ENCODE measurements around the gene TMF1. TPM values are rescaled to one million over a fixed set of nuclear protein-coding genes. Genes with fewer than 3 reads are reported as not detected.

The TMF1 gene
- total and polyA plus RNA-seq, 10 of the 15 experiments (the other 5 are each of a cell fraction or from before 2014, with no cell fraction given), result 7.1 to 24.5 (median 18.6) TPM

GRCh38 chr3:69096299-69096698 lies 44.2 kb upstream of the TMF1 start:
- intact Hi-C loops (cut with micrococcal nuclease; ENCODE audit: unreplicated experiment) (no loop called here), in situ Hi-C loops (cut with MboI) (no loop called here)
- FAIRE-seq (no peak), ATAC-seq (no peak), DNase-seq (ENCODE audit: low read depth, low spot score) (no peak)
- Histone ChIP-seq H3K4me1 (ENCODE audit: control insufficient read depth, insufficient read depth, low read length) (peaks cover 36% of the 10 kb centered on the region), H4K20me1 (ENCODE audit: control insufficient read depth, insufficient read depth) (no peaks in the 10 kb centered on the region), H3K4me3 (peak overlapping the region; percentile 45; the same call in 1 of the 2 replicates), H3K9me3 (replicated peaks; ENCODE audit: control insufficient read depth, insufficient read depth, low read length) (no peaks in the 10 kb centered on the region), H2AFZ (ENCODE audit: control insufficient read depth, low read depth, low read length) (no peak overlapping the region), H3K27ac (ENCODE audit: control insufficient read depth, insufficient read depth) (peak overlapping the region; percentile 53), H3K4me2 (ENCODE audit: control insufficient read depth, insufficient read depth) (0 out of 2 replicates have a peak overlapping the region, but pooled peaks have one; percentile 79), H3K9ac (ENCODE audit: control insufficient read depth, insufficient read depth, low read length) (no peak overlapping the region), H3K36me3 (ENCODE audit: control insufficient read depth in 2 of 2, insufficient read depth in 2 of 2, low read length in 1 of 2) (peaks cover 0 to 12% of the 10 kb centered on the region in 2 experiments; a peak in 3 of 4 replicates), H3K79me2 (ENCODE audit: control insufficient read depth, insufficient read depth, low read length) (peaks cover 70% of the 10 kb centered on the region), H3K27me3 (replicated peaks in 1 of 2; ENCODE audit: control insufficient read depth in 2 of 2, insufficient read depth in 2 of 2, low read length in 1 of 2) (no peaks in the 10 kb centered on the region)
- no peak for TF ChIP-seq USF2 (IDR thresholded peaks at IDR 0.05; ENCODE audit: borderline replicate concordance, low read depth, low read length)
- RAD21 ChIA-PET (ENCODE audit: unreplicated experiment), result interaction anchor here (0.7 to 16.7 kb wide), 3 partner anchors 8 to 45 kb away, joined by 3 to 152 read pairs (median 78); partner anchors contain the start of genes ARL6IP5, TMF1 and UBA3
- no CpG with 5 or more reads among the region's 5 CpGs for WGBS (ENCODE audit: insufficient coverage, insufficient replicate concordance, low lambda C conversion rate, missing lambda C conversion rate)
- BruUV-seq (replicated peaks), result no TSS peak
- POLR2A ChIA-PET, result interaction anchor here (1.0 to 3.3 kb wide), 2 partner anchors 11 to 43 kb away, joined by 4 to 26 read pairs; partner anchors contain the start of gene ARL6IP5
- SMC1A ChIA-PET (ENCODE audit: uncharacterized antibody, unreplicated experiment), result interaction anchor here (0.7 to 19.6 kb wide), 4 partner anchors 9 to 45 kb away, joined by 3 to 234 read pairs (median 40); partner anchors contain the start of genes ARL6IP5, TMF1 and UBA3
- CTCF ChIA-PET, result interaction anchor here (1.5 kb wide), 1 partner anchor 12 kb away, joined by 5 read pairs; the partner anchor contains the start of gene ARL6IP5

GRCh38 chr3:69095636-69096035 lies 43.5 kb upstream of the TMF1 start:
- no peak for DNase-seq (ENCODE audit: low read depth, low spot score)
- Histone ChIP-seq H3K4me2 (ENCODE audit: control insufficient read depth, insufficient read depth) (peak overlapping the region; percentile 79), H4K20me1 (ENCODE audit: control insufficient read depth, insufficient read depth) (no peaks in the 10 kb centered on the region), H3K4me1 (ENCODE audit: control insufficient read depth, insufficient read depth, low read length) (peaks cover 42% of the 10 kb centered on the region), H3K9ac (ENCODE audit: control insufficient read depth, insufficient read depth, low read length) (peak overlapping the region; percentile 40), H3K9me3 (replicated peaks; ENCODE audit: control insufficient read depth, insufficient read depth, low read length) (no peaks in the 10 kb centered on the region), H3K4me3 (peak overlapping the region; percentile 45; the same call in 1 of the 2 replicates), H3K27me3 (replicated peaks in 1 of 2; ENCODE audit: control insufficient read depth in 2 of 2, insufficient read depth in 2 of 2, low read length in 1 of 2) (no peaks in the 10 kb centered on the region), H2AFZ (ENCODE audit: control insufficient read depth, low read depth, low read length) (no peak overlapping the region), H3K79me2 (ENCODE audit: control insufficient read depth, insufficient read depth, low read length) (peaks cover 76% of the 10 kb centered on the region), H3K36me3 (ENCODE audit: control insufficient read depth in 2 of 2, insufficient read depth in 2 of 2, low read length in 1 of 2) (peaks cover 0 to 14% of the 10 kb centered on the region in 2 experiments; a peak in 3 of 4 replicates), H3K27ac (ENCODE audit: control insufficient read depth, insufficient read depth) (peak overlapping the region; percentile 53)
- 68% methylated on average over 5 of the region's 5 CpGs for WGBS (ENCODE audit: insufficient coverage, insufficient replicate concordance, low lambda C conversion rate, missing lambda C conversion rate)
- ChIA-PET CTCF (interaction anchor here (0.8 to 1.5 kb wide), 2 partner anchors 11 to 25 kb away, joined by 3 to 5 read pairs; partner anchors contain the start of gene ARL6IP5), POLR2A (interaction anchor here (1.0 to 3.3 kb wide), 3 partner anchors 11 to 43 kb away, joined by 4 to 26 read pairs (median 14); partner anchors contain the start of genes ARL6IP5 and UBA3), RAD21 (ENCODE audit: unreplicated experiment) (interaction anchor here (0.7 to 16.7 kb wide), 3 partner anchors 12 to 345 kb away, joined by 3 to 152 read pairs (median 78); partner anchors contain the start of genes ARL6IP5, TMF1 and UBA3), SMC1A (ENCODE audit: uncharacterized antibody, unreplicated experiment) (interaction anchor here (1.3 to 19.6 kb wide), 7 partner anchors 10 to 146 kb away, joined by 3 to 234 read pairs (median 8); partner anchors contain the start of genes ARL6IP5, TMF1 and UBA3)
- intact Hi-C loops (cut with micrococcal nuclease; ENCODE audit: unreplicated experiment) (no loop called here), in situ Hi-C loops (cut with MboI) (no loop called here)
- BruUV-seq (replicated peaks), result no TSS peak
- peak; percentile 5; the same call in 1 of the 3 replicates for ATAC-seq
- no peak for FAIRE-seq
- peak in 1 of 2 experiments; percentile 45; a peak in 2 of 4 replicates for TF ChIP-seq IKZF2 (IDR thresholded peaks at IDR 0.05)
- TF ChIP-seq EED (IDR thresholded peaks at IDR 0.05; ENCODE audit: low read depth), result 0 out of 2 replicates have a peak, but pooled peaks have one; percentile 18
- peak; percentile 53 for TF ChIP-seq RUNX3 (IDR thresholded peaks at IDR 0.05; ENCODE audit: low read length)
- TF ChIP-seq E2F8 (IDR thresholded peaks at IDR 0.05; ENCODE audit: low read depth, partially characterized antibody), result no peak
- no peak for TF ChIP-seq PBX3 (IDR thresholded peaks at IDR 0.05; ENCODE audit: insufficient replicate concordance, low read depth, low read length)
- TF ChIP-seq MLLT1 (IDR thresholded peaks at IDR 0.05), result 0 out of 2 replicates have a peak, but pooled peaks have one; percentile 31

Data from GM12878 (cell line).